Measurements from ENCODE around the gene EPN1. TPM values are rescaled to one million over a fixed set of nuclear protein-coding genes. Genes with fewer than 3 reads are reported as not detected.

EPN1 gene
- polyA plus RNA-seq, 1 donor = 103 TPM

DNA sequence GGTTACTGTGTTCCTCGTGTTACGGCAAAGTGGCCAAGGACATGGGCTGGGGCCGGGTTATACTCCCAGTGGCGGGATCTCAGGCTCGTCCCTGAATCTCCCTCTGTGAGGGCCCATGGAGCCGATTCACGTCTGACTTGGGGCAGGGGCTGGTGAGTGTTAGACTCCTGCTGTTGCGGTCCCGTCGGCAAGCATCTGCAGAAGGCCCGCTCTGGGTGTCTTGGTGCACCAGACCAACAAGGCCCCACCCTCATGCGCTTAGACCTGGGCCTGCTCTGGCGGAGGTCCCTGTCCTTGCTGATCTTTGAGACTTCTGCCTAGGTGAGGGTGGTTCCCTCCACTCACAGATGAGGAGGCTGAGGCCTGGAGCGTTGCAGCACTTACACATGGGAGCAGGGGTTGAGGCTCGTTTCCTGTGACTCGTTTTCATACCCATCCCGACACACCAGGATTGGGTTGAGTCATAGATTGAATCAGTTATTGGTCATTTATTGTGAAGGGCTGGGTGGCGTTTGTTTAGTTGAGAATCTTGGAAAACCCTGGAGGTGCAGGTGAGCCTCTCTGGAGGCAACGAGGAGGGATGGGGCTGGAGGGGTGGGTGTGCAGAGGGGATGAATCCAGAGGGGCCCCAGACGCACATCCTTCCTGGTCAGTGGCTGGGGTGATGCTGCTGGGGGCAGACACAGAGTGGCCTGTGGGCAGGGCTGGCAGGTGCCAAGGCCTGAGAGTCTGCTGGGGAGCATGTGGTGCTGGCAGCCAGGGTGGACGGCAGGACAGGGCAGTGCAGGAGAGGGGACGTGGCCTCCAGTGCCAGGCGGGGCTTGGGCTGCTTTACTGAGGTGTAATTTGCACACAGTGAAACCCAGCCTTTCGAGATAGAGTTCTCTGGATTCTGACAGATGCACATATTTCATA, 4.6 kb downstream of the EPN1 start:
- no peak for DNase-seq

DNA sequence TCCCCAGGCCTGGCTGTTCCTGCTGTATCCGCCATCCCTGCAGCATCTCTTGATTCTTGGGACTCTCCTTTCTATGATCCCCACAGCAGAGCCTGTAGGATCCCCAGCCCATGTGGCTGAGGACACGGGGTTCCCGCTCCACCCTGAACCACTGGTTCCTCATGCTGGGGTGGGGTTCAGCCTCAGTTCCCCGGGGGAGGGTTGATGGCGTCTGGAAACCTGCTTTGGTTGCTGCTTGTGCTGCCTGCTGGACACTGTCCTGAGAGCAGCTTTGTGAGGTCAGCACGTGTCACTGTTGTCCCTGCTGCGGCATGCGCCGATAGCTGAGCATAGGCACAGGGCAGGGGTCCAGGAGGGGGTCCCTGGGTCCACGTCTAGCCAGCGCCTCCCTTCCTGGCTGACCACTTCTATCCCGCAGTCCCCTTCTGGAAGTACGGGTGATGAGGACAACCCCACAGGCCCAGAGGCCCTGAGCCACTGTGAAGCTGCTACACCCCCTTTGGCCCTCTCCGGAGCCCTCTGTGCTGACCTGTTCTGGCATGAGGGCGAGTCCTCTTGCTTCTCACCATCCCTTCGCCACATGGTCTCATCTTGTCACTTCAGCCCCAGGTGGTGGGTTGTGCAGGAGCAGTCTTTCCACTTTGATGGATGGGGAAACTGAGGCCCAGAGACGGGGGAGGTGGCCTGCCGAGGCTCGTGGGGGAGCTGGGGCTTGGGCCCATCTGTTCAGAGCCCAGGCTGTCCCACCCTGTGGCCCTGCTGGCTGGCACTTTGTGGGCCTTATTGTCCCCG, 5.5 kb downstream of the EPN1 start:
- DNase-seq = no peak

- no peak for DNase-seq
These were observed 6.4 kb downstream of the EPN1 start for GRCh38 chr19:55681131-55682092.

DNA sequence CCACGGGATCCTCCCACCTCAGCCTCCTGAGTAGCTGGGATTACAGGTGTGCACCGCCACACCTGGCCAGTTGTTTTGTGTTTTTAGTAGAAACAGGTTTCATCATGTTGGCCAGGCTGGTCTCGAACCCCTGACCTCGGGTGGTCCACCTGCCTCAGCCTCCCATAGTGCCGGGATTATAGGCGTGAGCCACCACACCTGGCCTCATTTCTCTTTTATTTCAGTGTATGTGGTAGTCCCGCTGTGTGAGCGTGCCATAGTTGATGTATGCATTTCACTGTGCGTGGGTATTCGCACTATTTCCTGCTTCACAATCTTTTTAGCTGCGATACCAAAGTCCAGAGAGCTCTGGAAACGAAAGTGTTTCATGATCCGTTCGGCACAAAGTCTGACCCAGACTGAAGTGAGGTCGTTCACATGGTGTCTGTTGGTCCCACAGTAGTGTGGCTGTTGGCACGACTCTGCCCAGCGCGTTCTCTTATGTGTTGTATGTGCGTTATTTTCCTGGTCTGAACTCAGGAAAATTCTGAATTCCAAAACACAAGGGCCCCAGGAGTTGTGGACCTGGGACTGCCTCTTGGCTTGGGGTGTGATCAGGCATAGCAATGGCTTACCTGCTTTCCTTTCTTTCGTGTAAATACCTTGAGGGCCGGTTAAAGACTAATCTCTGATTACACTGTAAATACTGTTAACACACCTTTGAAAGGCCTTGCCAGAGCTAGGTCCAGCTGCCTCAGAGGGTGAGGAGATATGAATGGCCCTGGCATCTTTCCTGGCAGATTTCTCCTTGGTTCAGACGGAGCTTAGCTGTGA, 8.6 kb downstream of the EPN1 start:
- no peak for DNase-seq

DNA sequence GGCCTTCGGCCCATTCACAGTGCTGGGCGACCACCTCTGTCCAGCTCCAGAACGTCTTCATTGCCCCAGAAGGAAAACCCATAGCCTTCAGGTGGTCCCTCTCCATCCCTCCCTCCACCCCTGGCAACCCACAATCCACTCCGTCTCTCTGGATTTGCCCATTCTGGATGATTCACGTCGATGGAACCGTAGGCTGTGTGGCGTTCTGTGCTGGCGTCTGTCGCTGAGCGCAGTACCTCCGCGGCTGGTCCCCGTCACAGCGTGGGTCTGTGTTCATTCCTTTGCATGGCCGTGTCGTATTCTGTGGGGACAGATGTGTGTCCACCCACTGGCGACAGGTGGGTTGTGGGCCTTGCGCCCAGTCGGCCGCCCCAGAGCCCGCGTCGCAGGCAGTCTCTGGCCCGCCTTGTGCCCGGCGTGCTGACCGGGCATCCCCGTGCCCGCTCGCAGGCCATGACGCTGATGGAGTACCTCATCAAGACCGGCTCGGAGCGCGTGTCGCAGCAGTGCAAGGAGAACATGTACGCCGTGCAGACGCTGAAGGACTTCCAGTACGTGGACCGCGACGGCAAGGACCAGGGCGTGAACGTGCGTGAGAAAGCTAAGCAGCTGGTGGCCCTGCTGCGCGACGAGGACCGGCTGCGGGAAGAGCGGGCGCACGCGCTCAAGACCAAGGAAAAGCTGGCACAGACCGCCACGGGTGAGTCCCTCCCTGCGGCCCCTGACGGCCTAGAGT, 10.1 kb downstream of the EPN1 start:
- DNase-seq = no peak

GRCh38 chr19:55685776-55686175, 10.8 kb downstream of the EPN1 start:
- DNase-seq = no peak

DNA sequence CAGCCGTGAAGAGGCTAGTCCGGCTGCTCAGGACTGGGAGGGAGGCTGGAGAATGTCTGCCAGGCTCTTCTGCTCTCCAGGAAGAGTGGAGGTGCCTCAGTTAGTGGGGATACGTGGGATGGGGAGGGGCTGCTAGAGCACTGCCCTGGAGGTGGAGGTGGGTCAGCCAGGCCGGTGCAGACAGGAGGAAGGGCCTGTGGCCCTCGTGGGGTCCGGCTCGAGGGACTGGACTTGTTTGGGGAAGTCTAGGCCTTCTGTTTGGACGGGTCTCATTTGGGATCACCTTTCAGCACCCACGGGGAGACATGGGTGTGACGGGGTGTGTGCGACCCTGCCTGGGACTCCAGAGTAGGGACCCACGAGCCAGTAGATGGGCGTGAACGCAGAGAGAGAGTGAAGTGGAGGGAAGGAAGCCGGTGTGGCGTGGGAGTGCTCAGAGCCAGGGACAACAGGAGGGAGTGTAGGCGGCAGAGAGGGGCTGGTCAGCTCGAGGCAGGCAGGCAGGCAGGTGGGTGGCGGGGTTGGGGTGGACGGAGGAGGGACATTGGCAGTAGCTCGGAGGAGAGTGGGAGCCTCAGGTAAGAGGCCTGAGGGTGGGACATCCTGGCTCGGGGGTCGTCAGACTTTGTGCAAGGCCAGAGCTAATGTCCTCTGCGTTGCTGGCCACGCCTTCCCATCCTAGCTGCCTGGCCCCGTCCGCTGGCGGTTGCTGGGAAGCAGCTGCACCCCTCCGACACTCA, 11.5 kb downstream of the EPN1 start:
- DNase-seq = no peak

GRCh38 chr19:55687281-55688201, 12.5 kb downstream of the EPN1 start:
- DNase-seq = no peak

GRCh38 chr19:55688422-55689218, 13.6 kb downstream of the EPN1 start:
- DNase-seq = peak; percentile 62

DNA sequence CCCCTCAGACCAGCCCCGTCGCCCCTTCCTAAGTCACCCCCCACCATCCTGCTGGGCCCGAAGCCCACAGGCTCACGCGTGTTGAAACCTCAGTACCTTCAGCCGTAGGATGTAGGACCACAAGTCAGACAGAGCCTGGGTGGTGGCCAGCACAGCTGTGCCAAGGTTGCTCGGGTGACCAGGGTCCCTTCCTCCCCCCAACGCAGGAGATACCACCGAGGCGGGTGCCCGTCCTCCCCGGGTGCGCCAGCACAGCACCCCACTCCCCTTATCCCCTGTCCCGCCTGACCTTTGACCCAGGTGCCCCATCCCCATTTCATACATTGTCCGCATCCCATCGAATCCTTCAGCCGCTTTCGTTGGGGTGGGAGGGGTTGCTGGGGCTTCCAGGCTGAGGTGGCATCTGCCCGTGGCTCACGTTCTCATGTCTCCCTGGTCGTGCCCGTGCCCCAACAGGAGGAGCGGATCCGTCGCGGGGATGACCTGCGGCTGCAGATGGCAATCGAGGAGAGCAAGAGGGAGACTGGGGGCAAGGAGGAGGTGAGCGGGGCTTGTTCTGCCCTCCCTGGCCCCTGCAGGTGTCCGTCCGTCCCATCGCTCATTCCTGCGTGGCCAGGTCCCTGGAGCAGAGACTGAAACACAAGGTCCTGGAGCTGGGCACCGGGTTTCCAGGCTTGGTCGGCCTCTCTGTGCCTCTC, 14.5 kb downstream of the EPN1 start:
- no peak for DNase-seq

GRCh38 chr19:55690109-55690768, 15.2 kb downstream of the EPN1 start:
- no peak for DNase-seq

DNA sequence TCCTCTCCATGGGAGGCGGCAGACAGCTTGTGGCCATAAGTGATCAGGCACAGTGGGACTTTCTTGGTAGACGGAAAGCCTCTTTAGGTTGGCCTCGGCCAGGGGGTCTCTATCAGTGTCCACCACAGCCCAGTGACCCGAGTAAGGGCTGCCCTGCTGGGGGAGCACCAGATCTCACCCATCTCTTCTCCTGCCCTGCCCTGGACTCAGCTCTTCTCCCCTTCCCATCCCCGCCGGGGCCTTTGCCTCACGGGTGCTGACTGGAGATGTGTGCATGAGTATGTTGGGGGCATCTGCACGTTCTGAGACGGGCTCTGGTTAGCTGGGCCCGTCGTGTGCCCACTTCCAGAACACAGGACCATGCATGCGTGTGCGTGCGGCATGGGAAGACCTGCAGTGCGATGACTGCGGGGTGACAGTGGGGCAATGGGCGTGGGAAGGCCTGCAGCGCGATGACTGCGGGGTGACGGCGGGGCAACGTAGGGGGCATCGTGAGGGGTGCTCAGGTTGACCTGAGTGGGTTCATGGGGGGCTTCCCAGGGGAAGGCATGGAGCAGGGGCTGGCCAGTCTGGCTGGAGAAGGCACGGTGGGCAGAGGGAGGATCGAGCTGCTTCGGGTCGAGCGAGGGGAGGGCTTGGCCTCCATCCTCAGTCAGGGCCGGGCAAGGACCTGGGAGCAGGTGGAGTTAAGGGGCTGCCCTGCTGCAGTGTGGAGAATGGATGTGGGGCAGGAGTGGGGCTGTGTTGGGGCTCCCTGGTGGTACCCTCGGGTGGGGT, 15.9 kb downstream of the EPN1 start:
- DNase-seq = no peak

GRCh38 chr19:55691561-55692481, 16.8 kb downstream of the EPN1 start:
- DNase-seq = no peak

DNA sequence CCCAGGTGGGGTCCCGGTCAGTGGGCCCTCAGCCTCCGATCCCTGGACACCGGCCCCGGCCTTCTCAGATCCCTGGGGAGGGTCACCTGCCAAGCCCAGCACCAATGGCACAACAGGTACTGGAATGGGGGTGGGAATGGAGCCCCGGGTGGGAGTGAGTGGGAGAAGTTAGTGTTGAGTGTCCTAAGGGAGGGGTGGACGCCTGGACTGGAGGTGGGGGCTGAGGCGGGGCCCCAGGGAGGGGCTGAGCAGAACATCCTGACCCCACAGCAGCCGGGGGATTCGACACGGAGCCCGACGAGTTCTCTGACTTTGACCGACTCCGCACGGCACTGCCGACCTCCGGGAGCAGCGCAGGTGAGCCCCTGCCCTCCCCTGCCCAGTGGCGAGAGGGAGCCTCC, 17.7 kb downstream of the EPN1 start:
- DNase-seq = no peak

Data from hindlimb muscle (tissue), 1 donor.